GM10847 (cell line): ENCODE data around the gene KLHL17.

Source experiments
- POLR2A ChIP-seq: IDR thresholded peaks from 2 replicates; pipeline ENCODE4 v1.6.1; 2011; ENCODE audit not compliant: insufficient read length; ENCODE audit errors: extremely low read depth

The KLHL17 gene

GRCh38 chr1:965526-966134 is 5.2 kb downstream of the KLHL17 start:
- TF ChIP-seq POLR2A = no peak

DNA sequence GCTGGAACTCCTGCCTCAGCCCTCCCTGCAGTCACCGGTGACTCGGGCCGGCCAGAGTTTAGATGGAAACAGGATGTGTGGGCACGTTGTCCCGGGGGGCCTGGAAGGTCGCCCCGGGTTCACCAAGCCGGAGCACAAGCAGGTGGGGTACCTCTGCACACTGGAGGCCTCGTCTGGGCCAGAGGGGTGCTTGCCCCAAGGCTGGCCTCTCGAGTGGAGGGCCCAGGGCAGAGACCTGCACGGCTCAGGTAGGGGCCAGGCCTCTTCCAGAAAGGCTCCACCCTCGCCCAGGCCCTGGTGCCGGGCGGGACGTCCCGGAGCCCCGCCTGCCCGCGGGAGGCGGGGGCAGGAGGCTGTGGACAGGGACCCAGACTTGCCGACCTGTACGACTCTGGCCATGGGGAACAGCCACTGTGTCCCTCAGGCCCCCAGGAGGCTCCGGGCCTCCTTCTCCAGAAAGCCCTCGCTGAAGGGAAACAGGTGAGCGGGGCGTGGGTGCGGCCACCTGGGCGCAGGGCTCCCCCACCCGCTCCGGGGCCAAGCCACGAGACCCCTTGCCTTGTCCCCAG is 5.8 kb downstream of the KLHL17 start, which contains the start of gene PLEKHN1:
TSS of gene PLEKHN1 (plus strand) at position 348 of the 569 bp plus-strand sequence. CDS start at position 398, 50 bp downstream.
- no peak for TF ChIP-seq POLR2A

DNA sequence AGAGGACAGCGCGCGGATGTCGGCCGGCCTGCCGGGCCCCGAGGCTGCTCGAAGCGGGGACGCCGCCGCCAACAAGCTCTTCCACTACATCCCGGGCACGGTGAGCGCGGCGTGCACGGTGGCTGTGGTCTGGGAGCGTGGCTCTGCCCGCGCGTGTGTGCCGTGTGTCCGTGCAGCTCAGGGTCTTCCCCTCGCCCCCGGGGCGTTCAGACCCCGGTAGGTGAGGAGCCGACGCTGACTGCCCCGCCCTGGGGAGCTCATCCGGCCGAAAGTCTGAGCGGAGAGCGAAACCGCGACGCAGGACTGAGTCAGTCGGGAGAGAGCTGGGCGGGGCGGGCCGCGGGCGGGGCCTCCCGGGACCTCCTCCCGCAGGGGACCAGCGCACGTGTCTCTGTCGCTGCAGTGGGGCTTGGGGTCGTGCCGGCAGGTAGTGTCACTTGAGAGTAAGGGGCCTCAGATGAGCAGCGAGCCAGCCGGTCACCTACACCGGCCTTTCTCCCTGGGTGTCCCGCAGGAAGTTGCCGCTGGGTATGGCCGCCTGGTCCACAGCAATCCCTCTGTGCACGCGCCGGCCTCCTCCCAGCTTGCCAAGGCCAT is 6.4 kb downstream of the KLHL17 start:
- no peak for TF ChIP-seq POLR2A

DNA sequence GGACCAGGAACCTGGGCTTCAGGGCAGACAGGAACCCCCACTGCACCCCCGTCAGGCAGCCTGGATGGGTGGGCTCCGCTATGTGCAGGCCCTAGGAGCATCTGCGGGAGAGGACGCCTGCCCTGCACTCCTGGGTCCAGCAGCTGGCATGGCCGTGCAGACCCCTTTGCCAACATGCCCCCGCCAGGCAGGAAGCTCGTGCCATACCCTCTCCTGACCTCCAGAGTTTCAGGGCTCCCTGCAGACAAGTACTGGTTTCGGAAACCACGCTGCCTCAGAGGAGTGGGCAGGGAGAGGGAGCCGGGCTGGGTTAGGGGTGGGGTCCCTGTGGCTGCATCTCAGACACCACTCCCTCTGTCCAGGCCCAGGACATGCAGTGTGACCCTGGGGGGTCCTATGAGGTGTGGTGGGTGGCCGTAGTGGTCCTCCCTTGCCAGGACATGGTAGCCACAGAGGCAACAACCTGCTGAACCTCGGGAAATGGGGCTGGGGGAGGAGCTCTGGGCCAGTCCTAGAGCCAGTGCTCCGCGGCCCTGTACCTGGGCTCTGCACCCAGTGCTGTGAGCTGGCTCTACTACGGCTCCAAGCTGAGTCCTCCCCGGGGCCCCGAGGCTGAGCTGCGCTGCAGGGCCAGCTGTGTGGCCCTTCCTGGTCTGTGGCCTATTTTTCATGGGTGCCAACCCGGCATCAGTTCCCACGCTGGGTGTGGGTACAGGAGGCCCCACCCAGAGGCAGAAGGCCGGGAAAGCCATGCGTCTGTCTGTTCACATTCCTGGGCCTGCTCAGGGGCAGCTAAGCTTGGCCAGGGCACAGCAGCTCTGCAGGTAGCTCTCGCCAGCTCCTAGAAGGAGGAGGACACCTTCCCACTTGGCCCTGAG is 7.3 kb downstream of the KLHL17 start:
- TF ChIP-seq POLR2A = no peak

- TF ChIP-seq POLR2A = no peak
These were observed 9.0 kb downstream of the KLHL17 start for GRCh38 chr1:969260-969855.

DNA sequence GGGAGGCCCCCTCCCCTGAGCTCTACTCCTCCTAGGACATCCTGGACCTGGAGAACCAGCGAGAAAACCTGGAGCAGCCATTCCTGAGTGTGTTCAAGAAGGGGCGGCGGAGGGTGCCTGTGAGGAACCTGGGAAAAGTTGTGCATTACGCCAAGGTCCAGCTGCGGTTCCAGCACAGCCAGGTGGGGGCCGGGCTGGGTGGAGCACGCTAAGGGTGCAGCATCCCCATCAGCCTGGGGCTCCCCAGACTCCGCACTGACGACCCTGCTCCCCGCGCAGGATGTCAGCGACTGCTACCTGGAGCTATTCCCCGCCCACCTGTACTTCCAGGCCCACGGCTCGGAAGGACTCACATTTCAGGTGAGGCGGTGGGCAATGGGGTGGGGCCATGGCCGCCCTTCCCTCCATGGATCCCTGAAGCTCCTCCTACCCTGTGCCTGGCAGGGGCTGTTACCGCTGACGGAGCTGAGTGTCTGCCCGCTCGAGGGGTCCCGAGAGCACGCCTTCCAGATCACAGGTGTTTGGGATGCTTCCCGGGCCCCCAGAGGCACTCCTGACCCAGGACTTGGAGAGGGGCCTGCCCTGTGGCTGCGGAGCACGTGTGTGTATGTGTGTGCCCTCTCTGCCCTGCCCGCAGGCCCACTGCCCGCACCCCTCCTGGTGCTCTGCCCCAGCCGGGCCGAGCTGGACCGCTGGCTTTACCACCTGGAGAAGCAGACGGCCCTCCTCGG is 10.0 kb downstream of the KLHL17 start:
- no peak for TF ChIP-seq POLR2A

DNA sequence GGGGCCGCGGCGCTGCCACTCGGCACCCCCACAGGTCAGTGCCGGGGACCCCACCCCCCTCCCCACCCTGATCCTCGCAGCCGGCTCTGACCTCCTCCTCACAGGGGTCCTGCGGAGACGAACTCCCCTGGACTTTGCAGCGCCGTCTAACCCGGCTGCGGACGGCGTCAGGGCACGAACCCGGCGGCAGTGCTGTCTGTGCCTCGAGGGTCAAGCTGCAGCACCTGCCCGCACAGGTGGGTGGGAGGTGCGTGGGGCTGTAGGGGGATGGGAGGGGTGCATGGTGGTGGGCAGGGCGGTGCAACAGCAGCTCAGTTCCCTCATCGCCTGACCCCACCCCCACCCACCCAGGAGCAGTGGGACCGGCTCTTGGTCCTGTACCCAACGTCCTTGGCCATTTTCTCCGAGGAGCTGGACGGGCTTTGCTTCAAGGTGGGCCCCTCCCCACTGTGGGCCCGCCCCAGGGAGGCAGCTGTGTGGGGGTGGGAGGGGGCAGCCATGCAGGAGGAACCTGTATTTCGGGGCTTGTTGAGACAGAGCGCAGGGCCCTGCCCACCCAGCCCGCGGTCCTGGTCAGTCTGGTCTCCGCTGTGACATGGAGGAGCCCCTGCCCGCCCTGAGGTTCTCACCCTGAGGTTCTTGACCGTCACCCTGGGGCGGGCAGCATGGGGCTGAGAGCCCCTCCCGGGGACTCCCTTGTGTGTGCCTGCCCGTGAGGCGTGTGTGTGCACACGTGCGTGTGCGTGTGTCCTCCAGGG is 10.8 kb downstream of the KLHL17 start:
- TF ChIP-seq POLR2A = no peak

- TF ChIP-seq POLR2A = no peak
These were observed 11.5 kb downstream of the KLHL17 start for GRCh38 chr1:971751-972506.

DNA sequence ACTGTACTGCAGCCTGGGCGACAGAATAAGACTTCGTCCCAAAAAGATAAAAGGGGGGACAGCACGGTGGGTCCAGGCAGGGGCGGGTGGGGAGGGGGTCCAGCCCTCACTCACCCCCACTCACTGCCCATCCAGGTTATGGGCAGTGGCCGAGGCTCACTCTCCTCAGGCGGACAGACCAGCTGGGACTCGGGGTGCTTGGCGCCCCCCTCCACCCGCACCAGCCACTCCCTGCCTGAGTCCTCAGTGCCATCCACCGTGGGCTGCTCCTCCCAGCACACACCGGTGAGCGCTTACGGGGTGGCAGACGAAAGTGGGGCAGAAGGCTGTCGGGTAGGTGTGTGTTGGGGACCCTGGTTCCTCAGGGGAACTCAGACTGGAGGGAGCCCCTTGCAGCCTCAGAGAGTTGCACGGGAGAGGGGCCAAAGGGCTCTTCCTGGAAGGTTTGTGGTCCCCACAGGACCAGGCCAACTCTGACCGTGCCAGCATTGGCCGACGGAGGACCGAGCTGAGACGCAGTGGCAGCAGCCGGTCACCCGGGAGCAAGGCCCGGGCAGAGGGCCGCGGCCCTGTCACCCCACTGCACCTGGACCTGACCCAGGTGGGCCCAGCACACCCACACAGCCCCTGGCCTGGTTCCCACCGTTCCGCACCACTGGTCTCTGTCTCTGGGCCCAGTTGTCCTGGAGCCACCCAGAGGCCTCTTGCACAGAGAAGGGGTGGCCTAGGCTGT is 12.5 kb downstream of the KLHL17 start:
- TF ChIP-seq POLR2A = no peak

- TF ChIP-seq POLR2A = no peak
These were observed 13.3 kb downstream of the KLHL17 start for GRCh38 chr1:973459-974292.

GRCh38 chr1:974293-974640 is 13.9 kb downstream of the KLHL17 start:
- no peak for TF ChIP-seq POLR2A
